Neural progenitor cell (in vitro differentiated cells): ENCODE results near the gene PAQR4.

Experiments used
- CTCF ChIP-seq: fragments of 200-600 bp; sonication (generic); IDR thresholded peaks from 2 replicates; pipeline ENCODE4 v1.5.1; 2017; ENCODE audit warnings: antibody characterized with exemption, mild to moderate bottlenecking
- EZH2 ChIP-seq: fragments of 200-600 bp; sonication (generic); IDR thresholded peaks from 2 replicates; pipeline ENCODE4 v1.6.1; 2017; ENCODE audit warnings: antibody characterized with exemption, mild to moderate bottlenecking, moderate library complexity
- EZH2phosphoT487 ChIP-seq: fragments of 200-600 bp; sonication (generic); IDR thresholded peaks from 2 replicates; pipeline ENCODE4 v1.6.1; 2017; ENCODE audit warnings: antibody characterized with exemption

DNA sequence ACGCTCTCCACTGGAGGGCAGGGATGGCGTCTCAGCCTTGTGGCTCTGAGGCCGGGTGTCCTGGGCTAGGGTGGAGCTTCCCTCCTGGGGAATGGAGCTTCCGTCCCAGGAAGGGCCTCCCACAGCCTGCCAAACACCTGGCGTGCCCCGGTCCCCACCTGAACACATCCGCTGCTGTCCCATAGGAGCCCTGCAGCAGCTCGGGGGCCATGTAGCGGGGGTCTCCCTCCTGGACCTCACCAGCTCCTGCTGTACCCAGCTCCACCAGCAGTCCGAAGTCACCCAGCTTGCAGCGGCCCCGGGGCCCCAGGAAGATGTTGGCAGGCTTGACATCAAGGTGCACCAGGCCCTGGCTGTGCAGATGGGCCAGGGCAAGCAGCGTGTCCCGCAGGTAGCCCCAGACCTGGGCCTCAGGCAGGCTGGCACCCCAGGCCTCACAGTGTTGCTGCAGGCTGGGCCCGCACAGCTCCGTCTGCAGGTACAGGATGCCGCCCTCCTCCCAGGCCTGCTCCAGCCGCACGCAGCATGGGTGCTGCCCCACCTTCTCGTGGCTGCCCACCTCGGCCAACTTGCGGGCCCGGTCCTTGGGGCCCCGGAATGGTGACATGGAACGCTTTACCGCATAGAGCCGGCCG lies 6.1 kb downstream of the PAQR4 start:
- TF ChIP-seq EZH2, result no peak
- TF ChIP-seq CTCF, result no peak
- no peak for TF ChIP-seq EZH2phosphoT487
